ENCODE results near the gene OR2M7.
"Not testable (repeated sequence)": the region's sequence is repeated elsewhere in the genome, so short reads cannot be mapped to it uniquely, and the experiment has no call there.

Gene OR2M7, protein sequence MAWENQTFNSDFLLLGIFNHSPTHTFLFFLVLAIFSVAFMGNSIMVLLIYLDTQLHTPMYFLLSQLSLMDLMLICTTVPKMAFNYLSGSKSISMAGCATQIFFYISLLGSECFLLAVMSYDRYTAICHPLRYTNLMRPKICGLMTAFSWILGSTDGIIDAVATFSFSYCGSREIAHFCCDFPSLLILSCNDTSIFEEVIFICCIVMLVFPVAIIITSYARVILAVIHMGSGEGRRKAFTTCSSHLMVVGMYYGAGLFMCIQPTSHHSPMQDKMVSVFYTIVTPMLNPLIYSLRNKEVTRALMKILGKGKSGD

DNA sequence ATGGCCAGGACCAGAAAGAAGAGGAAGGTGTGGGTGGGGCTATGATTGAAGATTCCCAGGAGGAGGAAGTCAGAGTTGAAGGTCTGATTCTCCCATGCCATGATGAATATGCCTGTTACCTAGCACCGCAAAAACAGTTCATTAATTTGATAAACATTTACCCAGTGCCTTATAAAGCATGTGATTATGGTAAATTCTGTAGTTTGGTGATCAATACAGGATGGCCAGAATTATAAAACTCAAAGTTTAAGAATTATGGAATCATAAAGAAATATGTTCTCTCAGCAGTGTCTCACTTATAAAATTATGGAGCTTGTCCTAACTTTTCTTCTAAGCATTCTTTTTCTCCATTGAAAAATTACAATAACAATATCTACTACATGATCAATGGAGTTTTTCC lies at the start of gene OR2M7:
OR2M7 (minus strand) TSS at position 101 of the 400 bp plus-strand sequence; CDS start at position 101, 0 bp downstream.
- no peak for DNase-seq (ENCODE audit: low read depth)

DNA sequence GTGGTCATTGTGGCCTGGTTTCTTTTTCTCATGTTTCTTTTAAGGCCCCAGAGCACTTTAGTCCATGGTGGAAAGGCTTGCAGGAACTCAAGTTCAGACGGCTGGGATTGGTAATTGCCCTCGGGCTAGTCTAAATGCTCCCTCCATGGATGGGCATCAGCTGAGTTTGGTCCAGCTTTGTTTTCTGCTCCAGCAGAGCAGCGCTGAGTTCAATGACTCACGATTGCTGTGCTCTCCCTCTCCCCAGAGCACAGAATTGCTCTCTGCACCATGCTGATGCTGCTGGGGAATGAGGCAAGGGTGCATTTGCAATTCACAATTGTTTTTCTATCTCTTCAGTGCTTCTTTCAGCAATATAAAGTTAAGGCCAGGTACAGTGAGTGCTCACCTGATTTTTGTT lies 49.4 kb upstream of the OR2M7 start:
- DNase-seq (ENCODE audit: low read depth), result no peak

DNA sequence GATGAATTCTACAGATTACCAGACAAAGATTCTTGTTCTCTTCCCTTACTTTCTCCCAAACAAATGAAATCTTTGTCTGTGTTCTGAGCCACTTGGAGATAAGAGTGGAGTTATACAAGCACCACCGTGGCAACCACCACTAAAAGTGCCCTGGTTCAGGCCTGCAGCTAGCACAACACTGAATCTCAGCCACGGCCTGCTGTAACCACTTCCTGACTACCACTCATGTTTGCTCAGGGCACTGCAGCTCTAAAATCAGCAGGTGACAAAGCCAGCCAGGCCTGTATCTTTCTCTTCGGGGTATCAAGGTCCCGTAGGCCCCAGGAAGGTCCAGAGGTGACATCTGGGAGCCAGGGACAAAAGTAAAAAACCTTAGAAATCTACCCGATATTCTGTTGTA lies 48.0 kb upstream of the OR2M7 start:
- no peak for DNase-seq (ENCODE audit: low read depth)

DNA sequence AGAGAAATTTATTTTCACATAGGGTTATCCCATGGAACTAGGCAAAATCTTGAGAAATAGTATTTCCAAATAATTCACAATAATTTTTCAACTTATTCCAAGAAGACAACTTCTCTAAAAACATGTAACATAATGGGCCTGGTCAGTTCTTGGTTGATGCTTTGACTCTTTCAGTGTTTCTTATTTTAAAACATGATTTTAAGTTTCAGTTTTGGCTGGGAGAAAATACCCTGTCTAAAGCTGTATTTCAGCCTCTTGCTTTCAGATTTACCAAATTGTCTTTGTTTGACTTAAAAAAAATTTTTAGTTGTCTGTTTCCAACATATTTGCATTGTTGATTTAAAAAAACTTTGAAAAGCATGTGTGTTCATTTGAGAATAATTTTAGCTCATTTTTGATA lies 42.2 kb upstream of the OR2M7 start:
- DNase-seq (ENCODE audit: low read depth), result no peak

DNA sequence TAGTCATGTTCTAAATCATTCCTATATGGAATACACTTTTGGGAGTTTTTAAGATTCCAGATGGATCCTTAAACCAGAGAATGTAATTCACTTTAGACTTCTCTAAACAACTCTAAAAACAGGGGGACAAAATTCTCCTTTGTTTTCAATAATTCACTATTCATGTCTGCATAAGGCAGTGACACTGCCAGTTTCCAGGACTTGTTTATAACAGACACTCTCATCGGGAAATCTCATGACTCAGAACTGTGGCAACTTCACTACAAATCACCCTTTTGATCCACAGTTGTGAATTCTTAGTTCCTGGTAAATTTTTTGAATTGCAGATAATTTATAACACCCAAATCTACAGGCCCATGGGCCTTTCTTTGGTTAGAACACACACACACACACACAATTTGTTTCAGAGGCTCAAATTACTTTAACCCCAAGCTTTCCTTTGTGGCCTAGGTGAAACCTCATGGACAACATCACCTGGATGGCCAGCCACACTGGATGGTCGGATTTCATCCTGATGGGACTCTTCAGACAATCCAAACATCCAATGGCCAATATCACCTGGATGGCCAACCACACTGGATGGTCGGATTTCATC lies 36.9 kb upstream of the OR2M7 start, which contains the start of gene OR2T4:
OR2T4 (plus strand) TSS at position 545 of the 595 bp plus-strand sequence; CDS start at position 545, 0 bp downstream.
- DNase-seq (ENCODE audit: low read depth), result no peak

DNA sequence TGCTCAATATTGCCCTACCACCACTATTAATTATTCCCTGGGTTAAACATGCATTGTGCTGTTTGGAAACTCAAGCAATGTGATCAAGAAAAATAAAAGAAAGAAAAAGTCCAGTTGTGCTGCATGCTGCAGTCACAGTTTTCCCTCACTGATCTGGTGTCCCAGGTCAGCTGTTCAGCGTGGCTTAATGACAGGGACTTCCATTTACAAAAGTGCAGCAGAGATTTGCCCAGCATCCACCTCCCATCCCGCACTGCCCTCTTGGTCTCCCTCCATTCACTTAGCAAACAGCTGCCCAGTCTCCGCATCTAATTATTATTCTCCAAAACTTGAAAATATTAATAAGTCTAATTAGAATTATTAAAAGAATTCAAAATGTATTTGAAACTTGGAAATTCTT lies 35.0 kb upstream of the OR2M7 start:
- DNase-seq (ENCODE audit: low read depth), result no peak

DNA sequence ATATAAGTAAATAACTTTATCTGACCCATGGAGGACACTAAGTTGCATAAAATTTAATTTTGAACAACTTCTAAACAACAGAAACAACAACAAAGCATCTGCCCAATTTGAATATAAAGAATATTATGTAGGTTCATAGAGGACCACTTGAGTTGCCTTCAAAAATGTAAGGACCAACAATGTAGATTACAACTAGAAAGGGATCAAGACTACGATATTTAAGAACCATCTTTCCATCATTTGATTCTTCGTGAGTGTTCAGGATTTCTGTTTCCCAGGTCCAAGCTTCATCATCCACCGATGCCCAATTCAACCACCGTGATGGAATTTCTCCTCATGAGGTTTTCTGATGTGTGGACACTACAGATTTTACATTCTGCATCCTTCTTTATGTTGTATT lies 24.1 kb upstream of the OR2M7 start, which contains the start of gene OR14C36:
OR14C36 (plus strand) TSS at position 301 of the 400 bp plus-strand sequence; CDS start at position 301, 0 bp downstream.
- no peak for DNase-seq (ENCODE audit: low read depth)

DNA sequence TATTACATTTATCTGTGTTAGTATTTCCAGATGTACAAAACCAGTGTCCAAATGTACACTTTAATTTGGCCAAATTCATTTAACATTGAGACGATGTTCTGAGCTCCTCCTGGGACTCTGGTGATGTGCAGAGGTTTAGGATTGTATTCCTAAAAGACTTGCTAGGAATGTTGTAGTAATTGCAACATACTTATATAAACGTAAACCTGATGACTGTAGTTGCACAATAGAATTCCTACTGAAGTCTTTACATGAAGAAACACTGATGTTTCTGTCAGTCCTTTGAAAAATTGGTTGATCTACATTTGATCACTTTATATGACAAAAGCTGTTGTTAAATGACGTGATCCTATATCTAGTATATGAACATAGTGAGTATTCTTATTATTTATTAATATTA lies 19.1 kb upstream of the OR2M7 start:
- no peak for DNase-seq (ENCODE audit: low read depth)

DNA sequence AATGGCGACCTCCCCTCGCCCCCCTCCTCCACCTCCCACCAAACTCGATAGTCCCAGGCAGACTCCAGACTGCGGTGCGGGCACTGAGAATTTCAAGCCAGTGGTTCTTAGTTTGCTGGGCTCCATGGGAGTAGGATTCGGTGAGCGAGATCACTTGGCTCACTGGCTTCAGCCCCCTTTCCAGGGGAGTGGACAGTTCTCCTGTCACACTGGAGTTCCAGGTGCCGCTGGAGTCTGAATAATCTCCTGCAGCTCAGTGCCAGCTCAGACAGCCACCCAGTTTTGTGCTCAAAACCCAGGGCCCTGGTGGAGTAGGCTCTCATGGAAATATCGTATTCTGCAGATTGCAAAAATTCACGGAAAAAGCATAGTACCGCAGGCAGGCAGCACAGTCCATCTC lies 7.6 kb downstream of the OR2M7 start:
- no peak for DNase-seq (ENCODE audit: low read depth)

DNA sequence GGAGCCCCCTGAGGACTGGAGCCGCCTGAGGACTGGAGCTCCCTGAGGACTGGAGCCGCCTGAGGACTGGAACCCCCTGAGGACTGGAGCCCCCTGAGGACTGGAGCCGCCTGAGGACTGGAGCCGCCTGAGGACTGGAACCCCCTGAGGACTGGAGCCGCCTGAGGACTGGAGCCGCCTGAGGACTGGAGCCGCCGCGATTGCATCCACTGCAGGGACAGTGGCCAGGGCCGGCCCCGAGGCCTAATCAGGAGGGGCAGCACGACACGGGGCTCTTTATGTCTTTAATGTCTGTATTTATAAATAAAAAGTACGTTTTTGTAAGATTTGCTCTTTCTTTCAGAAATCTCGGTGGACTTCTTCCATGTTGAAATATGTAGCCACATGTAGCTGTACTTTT lies 17.6 kb downstream of the OR2M7 start:
- not testable (repeated sequence) for DNase-seq (ENCODE audit: low read depth)

DNA sequence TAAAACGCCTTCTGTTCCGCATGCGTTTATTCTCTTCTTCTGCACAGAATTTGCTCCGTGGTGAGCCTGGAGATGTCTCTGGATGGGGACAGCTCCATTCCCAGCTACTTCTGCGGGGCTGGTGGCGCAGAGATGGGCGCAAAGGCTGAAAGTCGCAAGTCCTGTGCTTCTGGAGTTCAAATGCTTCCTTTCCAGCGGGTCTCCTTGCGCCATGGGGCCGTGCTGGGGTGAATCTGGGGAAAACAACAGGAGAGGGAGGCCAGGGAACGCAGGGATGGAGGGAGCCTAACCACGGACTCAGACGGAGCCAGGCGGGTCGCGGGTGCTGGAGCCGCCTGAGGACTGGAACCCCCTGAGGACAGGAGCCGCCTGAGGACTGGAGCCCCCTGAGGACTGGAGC lies 18.3 kb downstream of the OR2M7 start:
- DNase-seq (ENCODE audit: low read depth), result no peak

DNA sequence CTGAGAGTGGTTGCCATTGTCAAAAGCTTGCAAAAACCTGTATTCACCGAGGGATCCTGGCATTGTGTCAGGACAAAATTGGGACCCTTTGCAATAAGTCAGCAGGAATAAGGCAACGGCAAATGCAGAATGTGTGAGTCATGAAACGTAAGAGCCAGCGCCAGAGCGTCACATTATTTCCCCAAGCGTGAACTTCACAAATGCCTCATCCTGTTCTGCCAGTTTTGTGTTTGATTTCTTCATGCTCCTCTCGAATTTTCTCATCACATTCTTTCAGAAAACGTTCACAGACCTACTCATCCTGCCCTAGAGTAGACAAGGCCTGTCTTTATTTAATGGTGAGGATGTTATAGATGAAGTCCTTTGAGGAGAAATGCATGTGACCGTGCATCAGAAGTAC lies 18.7 kb downstream of the OR2M7 start:
- DNase-seq (ENCODE audit: low read depth), result not testable (repeated sequence)

DNA sequence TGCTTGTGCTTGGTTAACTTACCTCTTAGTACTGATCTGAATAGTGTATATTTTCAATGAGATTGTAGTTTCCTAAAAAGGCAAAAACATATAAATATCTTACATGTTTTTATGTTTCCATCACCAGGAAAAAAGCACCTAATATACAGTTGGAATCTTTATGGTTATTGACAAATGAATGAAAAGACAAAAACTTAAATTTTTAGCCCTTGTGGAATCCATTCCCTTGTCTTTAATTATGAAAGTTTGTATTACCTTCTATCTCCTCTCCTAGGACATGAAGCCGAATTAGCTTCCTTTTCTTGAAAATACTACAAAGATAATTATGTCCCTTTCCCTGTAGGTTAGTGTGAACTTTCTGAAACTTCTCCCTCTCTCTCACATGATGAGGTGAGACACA lies 21.0 kb downstream of the OR2M7 start, which contains the start of gene OR2T12:
OR2T12 (minus strand) TSS at position 101 of the 400 bp plus-strand sequence. CDS start 7,846 bp downstream, outside the sequence.
- no peak for DNase-seq (ENCODE audit: low read depth)

DNA sequence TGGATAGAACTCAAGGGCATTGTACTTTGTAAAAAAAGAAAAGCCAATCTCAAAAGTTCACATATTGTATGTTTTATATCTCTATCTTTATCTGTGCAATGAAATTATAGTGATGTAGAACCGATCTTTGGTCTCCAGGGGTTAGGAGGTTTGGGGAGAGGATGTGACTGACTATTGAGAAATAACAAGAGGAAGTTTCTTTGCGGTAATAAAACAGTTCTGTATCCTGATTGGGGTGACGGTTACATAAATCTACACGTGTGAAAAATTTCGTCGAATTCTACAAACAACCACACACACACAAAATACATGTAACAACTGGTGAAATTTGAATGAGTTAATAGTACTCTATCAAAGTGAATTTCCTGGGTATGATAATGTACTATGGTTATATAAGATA lies 36.0 kb downstream of the OR2M7 start:
- DNase-seq (ENCODE audit: low read depth), result no peak

DNA sequence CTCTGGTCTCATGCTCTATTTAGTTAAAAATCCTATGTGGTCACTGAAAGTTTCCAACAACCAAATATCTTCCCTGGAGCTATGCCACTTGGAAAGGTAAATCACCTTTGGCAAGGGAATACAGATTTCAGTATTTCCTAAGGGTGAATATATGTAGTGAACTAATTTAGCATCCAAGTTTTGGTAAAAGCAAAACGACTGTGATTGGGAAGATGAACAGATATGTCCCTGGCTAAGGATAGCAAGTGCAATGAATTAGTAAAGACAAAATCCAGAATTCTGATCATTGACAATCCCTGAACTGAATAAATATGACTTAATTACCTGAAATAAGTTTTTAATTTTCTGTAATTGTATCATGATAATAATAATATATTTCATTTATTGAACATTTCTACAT lies 46.5 kb downstream of the OR2M7 start, which contains the start of gene OR2T33:
OR2T33 (minus strand) TSS at position 101 of the 400 bp plus-strand sequence. CDS start 4,162 bp downstream, outside the sequence.
- no peak for DNase-seq (ENCODE audit: low read depth)
